Motor neuron (in vitro differentiated cells): ENCODE results near the gene GP1BA. TPM values are rescaled to one million over a fixed set of nuclear protein-coding genes. Genes with fewer than 3 reads are reported as not detected.

Experiments used
- ATAC-seq, 8 experiments: fragments of 200-7000 bp; cut with Tn5 transposase; replicated peaks in 6 of 8; 2 replicates each; pipeline ENCODE4 v1.8.0; 2021; ENCODE audit warnings: mild to moderate bottlenecking in 8 of 8, moderate library complexity in 8 of 8
- H3K27ac ChIP-seq, 2 donors: fragments of 250-450 bp; sonication (Bioruptor Pico); 2 replicates each; pipeline ENCODE4 v1.9.0; 2021; ENCODE audit warnings: antibody characterized with exemption in 2 of 2, mild to moderate bottlenecking in 2 of 2, moderate library complexity in 1 of 2
- H3K4me1 ChIP-seq, 2 donors: fragments of 250-450 bp; sonication (Bioruptor Pico); replicated peaks in 1 of 2; 2 replicates each; pipeline ENCODE4 v1.6.1; 2021; ENCODE audit warnings: antibody characterized with exemption in 2 of 2, mild to moderate bottlenecking in 2 of 2, moderate library complexity in 1 of 2
- H3K4me3 ChIP-seq, 5 donors: fragments of 250-450 bp; sonication (Bioruptor Pico); 2 replicates each; pipeline ENCODE4 v1.9.0; 2021; ENCODE audit warnings: antibody characterized with exemption in 5 of 5, mild to moderate bottlenecking in 5 of 5, moderate library complexity in 4 of 5
- WGBS, 10 experiments: fragments of 450-650 bp; shearing (Covaris generic); methylation state at CpG; one replicate each; pipeline ENCODE4 v1.0.0; 2022; 5-methylcytosine and 5-hydroxymethylcytosine counted together
- in situ Hi-C, 9 experiments: fragments of 400-800 bp; cut with MboI; loops; one replicate each; pipeline ENCODE4 v1.15.0; 2021; ENCODE audit warnings: low sequenced_read_pairs in 9 of 9, low pct_unique_long_range_greater_than_20kb in 2 of 9; ENCODE audit not compliant: unreplicated experiment in 9 of 9
- total RNA-seq, 8 experiments: library from RNA; unstranded; fragments of 300-600 nt; gene quantifications; 2 replicates each; pipeline versions ENCODE4 v1.2.3 to v1.2.4, GENCODE V29; 2022

The GP1BA gene
- 1 to 10 TPM in 4 of 8 experiments, under 1 TPM in 4; 0.58 to 3.5 (median 0.94) TPM for total RNA-seq

GRCh38 chr17:4931963-4932362, at the start of gene GP1BA:
GP1BA (plus strand) TSS chr17:4932277; CDS start chr17:4932605, 328 bp downstream.
- Histone ChIP-seq H3K4me1 (peaks cover 0 to 2% of the 10 kb centered on the region in 2 donors), H3K4me3 (no peak within 1 kb of the TSS), H3K27ac (no peak within 1 kb of the TSS)
- ATAC-seq = no peak
- in situ Hi-C loops = no loop called here
- WGBS, 10 experiments = 88 to 100% (median 93%) methylated on average over 1 to 6 of the region's 14 CpGs; no CpG with 5 or more reads in 5 of the 10 experiments

- Histone ChIP-seq H3K4me1 (no peaks in the 10 kb centered on the region), H3K27ac (no peak overlapping the region), H3K4me3 (no peak overlapping the region)
- no peak for ATAC-seq
- 100% methylated on average over 1 of the region's 4 CpGs; no CpG with 5 or more reads in 9 of the 10 experiments for WGBS, 10 experiments
- in situ Hi-C loops = loop anchor here in 3 of 9 experiments (25.0 kb wide), 3 partner anchors 97 to 172 kb away; partner anchors contain the start of genes ARRB2 (in 1 of the 3), CXCL16 (in 1 of the 3), GLTPD2 (in 1 of the 3) and MED11 (in 1 of the 3)
Observed at GRCh38 chr17:4884489-4884888, 47.6 kb upstream of the GP1BA start.

- 97 to 100% (median 100%) methylated on average over 2 to 7 of the region's 12 CpGs; no CpG with 5 or more reads in 6 of the 10 experiments for WGBS, 10 experiments
- in situ Hi-C loops = loop anchor here in 3 of 9 experiments (25.0 kb wide), 3 partner anchors 100 to 175 kb away; partner anchors contain the start of genes ARRB2 (in 1 of the 3), CXCL16 (in 1 of the 3), GLTPD2 (in 1 of the 3) and MED11 (in 1 of the 3)
- no peak overlapping the region for H3K4me3 ChIP-seq
- no peak overlapping the region for H3K27ac ChIP-seq
- ATAC-seq = no peak
- no peaks in the 10 kb centered on the region for H3K4me1 ChIP-seq
Observed at GRCh38 chr17:4886830-4887229, 45.2 kb upstream of the GP1BA start.

- Histone ChIP-seq H3K4me3 (no peak overlapping the region), H3K27ac (no peak overlapping the region), H3K4me1 (no peaks in the 10 kb centered on the region)
- ATAC-seq = no peak
- WGBS, 10 experiments = 47 to 100% (median 97%) methylated on average over 2 to 12 of the region's 18 CpGs; no CpG with 5 or more reads in 3 of the 10 experiments
- in situ Hi-C loops = loop anchor here in 3 of 9 experiments (25.0 kb wide), 3 partner anchors 100 to 175 kb away; partner anchors contain the start of genes ARRB2 (in 1 of the 3), CXCL16 (in 1 of the 3), GLTPD2 (in 1 of the 3) and MED11 (in 1 of the 3)
Observed at GRCh38 chr17:4887581-4887980, 44.5 kb upstream of the GP1BA start.

GRCh38 chr17:4891411-4892410, 40.4 kb upstream of the GP1BA start:
- Histone ChIP-seq H3K4me1 (no peaks in the 10 kb centered on the region), H3K27ac (no peak overlapping the region), H3K4me3 (no peak overlapping the region)
- peak in 1 of 8 experiments; percentile 14 for ATAC-seq
- WGBS, 10 experiments = 83 to 100% (median 91%) methylated on average over 1 to 7 of the region's 42 CpGs; no CpG with 5 or more reads in 6 of the 10 experiments
- in situ Hi-C loops = loop anchor here in 3 of 9 experiments (25.0 kb wide), 3 partner anchors 104 to 179 kb away; partner anchors contain the start of genes ARRB2 (in 1 of the 3), CXCL16 (in 1 of the 3), GLTPD2 (in 1 of the 3) and MED11 (in 1 of the 3)

GRCh38 chr17:4892499-4893221, 39.4 kb upstream of the GP1BA start:
- no peak for ATAC-seq
- in situ Hi-C loops = loop anchor here in 3 of 9 experiments (25.0 kb wide), 3 partner anchors 105 to 180 kb away; partner anchors contain the start of genes ARRB2 (in 1 of the 3), CXCL16 (in 1 of the 3), GLTPD2 (in 1 of the 3) and MED11 (in 1 of the 3)
- no peak overlapping the region for H3K4me3 ChIP-seq
- no peak overlapping the region for H3K27ac ChIP-seq
- WGBS, 10 experiments = 60 to 100% (median 88%) methylated on average over 1 to 8 of the region's 23 CpGs; no CpG with 5 or more reads in 6 of the 10 experiments
- H3K4me1 ChIP-seq = peaks cover 0 to 5% of the 10 kb centered on the region in 2 donors

- WGBS, 10 experiments = 87 to 100% (median 100%) methylated on average over 2 to 4 of the region's 18 CpGs; no CpG with 5 or more reads in 6 of the 10 experiments
- in situ Hi-C loops = loop anchor here in 3 of 9 experiments (25.0 kb wide), 3 partner anchors 106 to 181 kb away; partner anchors contain the start of genes ARRB2 (in 1 of the 3), CXCL16 (in 1 of the 3), GLTPD2 (in 1 of the 3) and MED11 (in 1 of the 3)
- Histone ChIP-seq H3K4me3 (no peak overlapping the region), H3K27ac (no peak overlapping the region), H3K4me1 (peaks cover 0 to 9% of the 10 kb centered on the region in 2 donors)
- ATAC-seq = no peak
Observed at GRCh38 chr17:4893272-4893671, 38.8 kb upstream of the GP1BA start.

- ATAC-seq = no peak
- Histone ChIP-seq H3K4me1 (peaks cover 6 to 16% of the 10 kb centered on the region in 2 donors), H3K27ac (no peak overlapping the region), H3K4me3 (no peak overlapping the region)
- 90 to 100% (median 93%) methylated on average over 1 to 11 of the region's 31 CpGs; no CpG with 5 or more reads in 4 of the 10 experiments for WGBS, 10 experiments
- in situ Hi-C loops = loop anchor here in 3 of 9 experiments (25.0 kb wide), 3 partner anchors 107 to 182 kb away; partner anchors contain the start of genes ARRB2 (in 1 of the 3), CXCL16 (in 1 of the 3), GLTPD2 (in 1 of the 3) and MED11 (in 1 of the 3)
Observed at GRCh38 chr17:4893721-4894560, 38.1 kb upstream of the GP1BA start.

- no peak overlapping the region for H3K27ac ChIP-seq
- no peak for ATAC-seq
- peaks cover 7 to 18% of the 10 kb centered on the region in 2 donors for H3K4me1 ChIP-seq
- in situ Hi-C loops = loop anchor here in 3 of 9 experiments (25.0 kb wide), 3 partner anchors 108 to 183 kb away; partner anchors contain the start of genes ARRB2 (in 1 of the 3), CXCL16 (in 1 of the 3), GLTPD2 (in 1 of the 3) and MED11 (in 1 of the 3)
- WGBS, 10 experiments = 87 to 100% (median 88%) methylated on average over 1 to 13 of the region's 13 CpGs; no CpG with 5 or more reads in 7 of the 10 experiments
- no peak overlapping the region for H3K4me3 ChIP-seq
Observed at GRCh38 chr17:4895121-4895520, 37.0 kb upstream of the GP1BA start.

GRCh38 chr17:4895657-4896331, 36.3 kb upstream of the GP1BA start:
- ATAC-seq = no peak

More at GRCh38 chr17:4895657-4896331, 36.3 kb upstream of the GP1BA start:
- in situ Hi-C loops = loop anchor here in 3 of 9 experiments (25.0 kb wide), 3 partner anchors 108 to 183 kb away; partner anchors contain the start of genes ARRB2 (in 1 of the 3), CXCL16 (in 1 of the 3), GLTPD2 (in 1 of the 3) and MED11 (in 1 of the 3)
- no peak overlapping the region for H3K27ac ChIP-seq
- H3K4me1 ChIP-seq = peaks cover 7 to 18% of the 10 kb centered on the region in 2 donors
- no peak overlapping the region for H3K4me3 ChIP-seq
- 80 to 90% (median 81%) methylated on average over 2 to 13 of the region's 27 CpGs; no CpG with 5 or more reads in 7 of the 10 experiments for WGBS, 10 experiments
